Hepatocyte (in vitro differentiated cells): ENCODE data around the gene NPHP4.

Experiments
- EZH2 ChIP-seq: fragments of 200-600 bp; sonication (generic); IDR thresholded peaks from 2 replicates; pipeline ENCODE4 v1.6.1; 2016; ENCODE audit warnings: antibody characterized with exemption, mild to moderate bottlenecking, borderline replicate concordance
- EZH2phosphoT487 ChIP-seq: fragments of 200-600 bp; sonication (generic); IDR thresholded peaks from one replicate; pipeline ENCODE4 v1.6.1; 2018; ENCODE audit warnings: antibody characterized with exemption, mild to moderate bottlenecking, low read depth, moderate library complexity; ENCODE audit not compliant: unreplicated experiment, severe bottlenecking
- TF ChIP-seq, protein P1 (sequence below): fragments of 200-600 bp; sonication (generic); IDR thresholded peaks from 2 replicates; pipeline ENCODE4 v1.5.1; 2016; ENCODE audit warnings: antibody characterized with exemption, mild to moderate bottlenecking; ENCODE audit not compliant: poor library complexity

DNA sequence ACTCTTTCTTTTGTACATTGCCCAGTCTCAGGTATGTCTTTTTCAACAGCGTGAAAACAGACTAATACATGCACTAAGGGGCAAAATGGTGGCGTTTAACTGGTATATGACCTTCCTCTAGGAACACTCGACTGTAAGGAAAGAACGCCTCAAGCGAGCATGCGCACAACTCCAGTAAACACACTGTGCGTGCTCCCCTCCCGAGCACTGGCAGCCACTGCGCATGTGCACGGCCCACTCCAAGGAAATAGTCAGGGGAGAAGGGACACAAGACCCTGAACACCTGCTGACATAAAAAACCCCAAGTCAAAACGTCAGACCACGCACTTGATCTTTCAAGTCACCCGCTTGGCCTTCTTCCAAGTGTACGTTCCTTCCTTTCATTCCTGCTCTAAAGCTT lies 173.5 kb downstream of the NPHP4 start:
- TF ChIP-seq, protein P1, sequence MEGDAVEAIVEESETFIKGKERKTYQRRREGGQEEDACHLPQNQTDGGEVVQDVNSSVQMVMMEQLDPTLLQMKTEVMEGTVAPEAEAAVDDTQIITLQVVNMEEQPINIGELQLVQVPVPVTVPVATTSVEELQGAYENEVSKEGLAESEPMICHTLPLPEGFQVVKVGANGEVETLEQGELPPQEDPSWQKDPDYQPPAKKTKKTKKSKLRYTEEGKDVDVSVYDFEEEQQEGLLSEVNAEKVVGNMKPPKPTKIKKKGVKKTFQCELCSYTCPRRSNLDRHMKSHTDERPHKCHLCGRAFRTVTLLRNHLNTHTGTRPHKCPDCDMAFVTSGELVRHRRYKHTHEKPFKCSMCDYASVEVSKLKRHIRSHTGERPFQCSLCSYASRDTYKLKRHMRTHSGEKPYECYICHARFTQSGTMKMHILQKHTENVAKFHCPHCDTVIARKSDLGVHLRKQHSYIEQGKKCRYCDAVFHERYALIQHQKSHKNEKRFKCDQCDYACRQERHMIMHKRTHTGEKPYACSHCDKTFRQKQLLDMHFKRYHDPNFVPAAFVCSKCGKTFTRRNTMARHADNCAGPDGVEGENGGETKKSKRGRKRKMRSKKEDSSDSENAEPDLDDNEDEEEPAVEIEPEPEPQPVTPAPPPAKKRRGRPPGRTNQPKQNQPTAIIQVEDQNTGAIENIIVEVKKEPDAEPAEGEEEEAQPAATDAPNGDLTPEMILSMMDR = no peak
- TF ChIP-seq EZH2 (no peak), EZH2phosphoT487 (no peak)
